WI38 (cell line): ENCODE data around the gene GMEB2.

Source experiments
- H3K4me3 ChIP-seq: 2 replicates; pipeline ENCODE4 v1.5.1; 2011; ENCODE audit warnings: low read depth, mild to moderate bottlenecking, control low read depth, low read length
- CTCF ChIP-seq: IDR thresholded peaks from 2 replicates; pipeline ENCODE4 v1.5.1; 2012; ENCODE audit warnings: low read depth, mild to moderate bottlenecking, control low read depth, low read length

GMEB2 gene

GRCh38 chr20:63553251-63553932 is 73.5 kb downstream of the GMEB2 start:
- no peak for TF ChIP-seq CTCF
- peak overlapping the region; percentile 66 for H3K4me3 ChIP-seq

GRCh38 chr20:63552481-63553249 is 74.2 kb downstream of the GMEB2 start:
- TF ChIP-seq CTCF, result no peak
- no peak overlapping the region for H3K4me3 ChIP-seq

- no peak for TF ChIP-seq CTCF
- H3K4me3 ChIP-seq, result no peak overlapping the region
These were observed 75.8 kb downstream of the GMEB2 start for GRCh38 chr20:63551068-63551467.

GRCh38 chr20:63549679-63550282 is 77.1 kb downstream of the GMEB2 start:
- no peak for TF ChIP-seq CTCF
- H3K4me3 ChIP-seq, result no peak overlapping the region

GRCh38 chr20:63549019-63549418 is 77.9 kb downstream of the GMEB2 start:
- H3K4me3 ChIP-seq, result no peak overlapping the region
- TF ChIP-seq CTCF, result no peak

- TF ChIP-seq CTCF, result no peak
- no peak overlapping the region for H3K4me3 ChIP-seq
These were observed 78.4 kb downstream of the GMEB2 start for GRCh38 chr20:63548542-63548941.
